ENCODE measurements around the gene MPND.

DNA sequence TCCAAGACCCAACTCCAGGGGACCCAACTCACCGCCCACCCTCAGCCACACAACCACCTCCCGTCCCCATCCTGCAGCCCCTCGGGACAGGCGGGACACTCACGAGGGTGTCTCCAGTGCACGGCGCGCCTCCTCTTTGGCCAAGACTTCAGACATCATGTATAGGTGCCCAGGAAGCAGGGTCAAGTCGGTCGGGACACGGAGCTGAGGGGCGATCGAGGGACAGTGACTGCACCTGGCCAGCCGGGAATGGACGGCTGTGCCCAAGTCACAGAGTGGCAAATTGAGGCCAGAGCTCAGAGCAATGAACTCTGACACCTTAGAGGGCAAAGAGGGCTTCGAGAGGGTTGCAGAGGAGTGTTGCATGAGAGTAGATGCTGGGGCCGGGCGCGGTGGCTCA, 13.5 kb upstream of the MPND start:
- TF ChIP-seq RFX5 (IDR thresholded peaks at IDR 0.05; ENCODE audit: low read length), result no peak
- TF ChIP-seq, protein P1, sequence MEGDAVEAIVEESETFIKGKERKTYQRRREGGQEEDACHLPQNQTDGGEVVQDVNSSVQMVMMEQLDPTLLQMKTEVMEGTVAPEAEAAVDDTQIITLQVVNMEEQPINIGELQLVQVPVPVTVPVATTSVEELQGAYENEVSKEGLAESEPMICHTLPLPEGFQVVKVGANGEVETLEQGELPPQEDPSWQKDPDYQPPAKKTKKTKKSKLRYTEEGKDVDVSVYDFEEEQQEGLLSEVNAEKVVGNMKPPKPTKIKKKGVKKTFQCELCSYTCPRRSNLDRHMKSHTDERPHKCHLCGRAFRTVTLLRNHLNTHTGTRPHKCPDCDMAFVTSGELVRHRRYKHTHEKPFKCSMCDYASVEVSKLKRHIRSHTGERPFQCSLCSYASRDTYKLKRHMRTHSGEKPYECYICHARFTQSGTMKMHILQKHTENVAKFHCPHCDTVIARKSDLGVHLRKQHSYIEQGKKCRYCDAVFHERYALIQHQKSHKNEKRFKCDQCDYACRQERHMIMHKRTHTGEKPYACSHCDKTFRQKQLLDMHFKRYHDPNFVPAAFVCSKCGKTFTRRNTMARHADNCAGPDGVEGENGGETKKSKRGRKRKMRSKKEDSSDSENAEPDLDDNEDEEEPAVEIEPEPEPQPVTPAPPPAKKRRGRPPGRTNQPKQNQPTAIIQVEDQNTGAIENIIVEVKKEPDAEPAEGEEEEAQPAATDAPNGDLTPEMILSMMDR (IDR thresholded peaks at IDR 0.05), result no peak
